ENCODE data around the gene DGKA. TPM values are rescaled to one million over a fixed set of nuclear protein-coding genes. Genes with fewer than 3 reads are reported as not detected.
"Not testable (repeated sequence)": the region's sequence is repeated elsewhere in the genome, so short reads cannot be mapped to it uniquely, and the experiment has no call there.

The DGKA gene
- polyA plus RNA-seq, 3 donors = 17.7 to 26.1 (median 17.7) TPM

DNA sequence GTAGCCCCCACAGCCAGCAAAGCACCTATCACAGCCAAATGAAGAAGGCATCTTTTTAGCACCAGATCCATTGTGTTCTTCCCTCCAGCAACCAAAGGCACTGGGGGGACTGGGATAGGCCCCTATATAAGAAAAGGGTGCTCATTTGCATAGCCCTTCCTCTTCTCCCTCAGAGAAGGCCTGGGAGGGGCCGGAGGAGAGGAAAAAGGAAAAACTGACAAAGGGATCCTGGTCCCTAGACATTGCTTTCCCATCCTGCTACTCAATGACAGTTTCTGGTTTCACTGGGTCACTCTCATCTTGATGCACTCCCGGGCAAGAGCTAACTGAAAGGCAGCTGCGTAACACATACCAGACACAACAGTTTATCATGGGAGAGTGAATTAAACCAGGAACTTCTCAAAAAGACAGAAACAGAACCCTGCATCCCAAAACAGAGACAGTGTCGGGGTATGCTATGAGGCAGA, 35.0 kb downstream of the DGKA start, which contains the start of gene PMEL:
Gene PMEL (minus strand): TSS at position 102 of the 467 bp plus-strand sequence. CDS start 31 bp downstream, at position 71.
- peak; percentile 30 for DNase-seq

DNA sequence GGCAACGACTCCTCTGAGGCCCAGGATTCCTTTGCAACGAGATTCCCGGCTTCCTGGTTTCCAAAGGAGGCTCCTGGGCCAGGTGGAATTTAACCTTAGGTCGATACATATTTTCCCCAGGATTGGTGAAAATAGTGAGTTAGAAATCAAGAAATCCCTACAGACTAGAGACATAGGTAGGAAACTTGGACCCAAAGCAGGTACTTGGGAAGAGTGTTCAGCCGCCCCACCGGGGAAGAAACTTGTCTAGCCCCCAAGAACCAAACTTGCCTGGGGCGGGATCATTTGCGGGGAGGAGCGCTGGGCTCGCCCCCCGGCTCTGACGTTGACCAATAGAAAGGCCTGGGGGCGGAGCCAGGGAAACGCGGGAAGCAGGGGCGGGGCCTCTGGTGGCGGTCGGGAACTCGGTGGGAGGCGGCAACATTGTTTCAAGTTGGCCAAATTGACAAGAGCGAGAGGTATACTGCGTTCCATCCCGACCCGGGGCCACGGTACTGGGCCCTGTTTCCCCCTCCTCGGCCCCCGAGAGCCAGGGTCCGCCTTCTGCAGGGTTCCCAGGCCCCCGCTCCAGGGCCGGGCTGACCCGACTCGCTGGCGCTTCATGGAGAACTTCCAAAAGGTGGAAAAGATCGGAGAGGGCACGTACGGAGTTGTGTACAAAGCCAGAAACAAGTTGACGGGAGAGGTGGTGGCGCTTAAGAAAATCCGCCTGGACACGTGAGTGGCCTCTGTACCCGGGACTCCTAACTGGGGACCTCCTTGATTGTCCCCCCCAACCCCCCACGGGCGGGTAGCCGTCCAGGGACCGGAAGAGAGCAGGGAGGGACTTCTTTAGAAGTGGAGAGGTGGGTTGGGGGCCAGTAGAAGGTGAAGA, 35.7 kb downstream of the DGKA start, which contains the start of gene CDK2:
Gene CDK2 (plus strand): TSS at position 423 of the 874 bp plus-strand sequence. CDS start 179 bp downstream, at position 602.
- DNase-seq = peak; percentile 90

DNA sequence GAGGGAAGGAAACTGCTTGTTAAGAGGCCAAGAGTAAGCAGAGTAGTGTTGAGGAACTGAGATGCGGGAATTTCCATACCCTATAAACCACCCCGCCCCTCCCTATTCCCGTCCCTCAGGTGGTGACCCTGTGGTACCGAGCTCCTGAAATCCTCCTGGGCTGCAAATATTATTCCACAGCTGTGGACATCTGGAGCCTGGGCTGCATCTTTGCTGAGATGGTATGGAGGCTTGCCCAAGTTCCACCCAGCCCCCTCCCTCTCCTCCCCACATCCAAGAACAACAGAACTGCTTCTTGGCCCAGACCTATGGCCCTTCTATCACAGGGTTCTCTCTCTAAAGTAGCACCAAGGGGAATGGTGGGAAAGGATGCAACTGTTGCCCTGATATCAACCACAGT, 38.4 kb downstream of the DGKA start:
- DNase-seq = no peak

DNA sequence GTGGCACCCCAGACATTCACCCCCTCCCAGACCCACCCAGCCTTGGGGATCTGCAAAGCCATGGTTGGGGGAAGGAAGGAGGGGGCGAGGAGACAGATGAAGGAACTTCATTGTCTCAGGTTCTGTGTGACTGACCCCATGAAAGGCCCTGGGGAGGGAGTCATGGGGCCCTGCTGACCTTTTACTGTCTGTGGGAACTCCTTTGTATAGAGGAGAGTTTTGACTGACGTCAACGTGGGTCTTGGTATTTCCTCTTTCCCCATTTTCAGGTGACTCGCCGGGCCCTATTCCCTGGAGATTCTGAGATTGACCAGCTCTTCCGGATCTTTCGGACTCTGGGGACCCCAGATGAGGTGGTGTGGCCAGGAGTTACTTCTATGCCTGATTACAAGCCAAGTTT, 39.8 kb downstream of the DGKA start:
- DNase-seq = no peak

DNA sequence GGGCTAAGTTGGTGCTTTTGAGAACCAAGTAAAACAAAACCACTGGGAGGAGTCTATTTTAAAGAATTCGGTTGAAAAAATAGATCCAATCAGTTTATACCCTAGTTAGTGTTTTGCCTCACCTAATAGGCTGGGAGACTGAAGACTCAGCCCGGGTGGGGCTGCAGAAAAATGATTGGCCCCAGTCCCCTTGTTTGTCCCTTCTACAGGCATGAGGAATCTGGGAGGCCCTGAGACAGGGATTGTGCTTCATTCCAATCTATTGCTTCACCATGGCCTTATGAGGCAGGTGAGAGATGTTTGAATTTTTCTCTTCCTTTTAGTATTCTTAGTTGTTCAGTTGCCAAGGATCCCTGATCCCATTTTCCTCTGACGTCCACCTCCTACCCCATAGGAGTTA, 41.1 kb downstream of the DGKA start:
- no peak for DNase-seq

DNA sequence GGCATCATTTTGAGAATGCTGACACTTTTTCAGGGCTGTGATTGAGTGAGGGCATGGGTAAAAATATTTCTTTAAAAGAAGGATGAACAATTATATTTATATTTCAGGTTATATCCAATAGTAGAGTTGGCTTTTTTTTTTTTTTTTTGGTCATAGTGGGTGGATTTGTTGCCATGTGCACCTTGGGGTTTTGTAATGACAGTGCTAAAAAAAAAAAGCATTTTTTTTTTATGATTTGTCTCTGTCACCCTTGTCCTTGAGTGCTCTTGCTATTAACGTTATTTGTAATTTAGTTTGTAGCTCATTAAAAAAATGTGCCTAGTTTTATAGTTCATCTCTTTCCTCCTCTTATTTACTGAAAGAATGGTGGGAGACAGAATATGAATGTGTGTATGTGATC, 41.5 kb downstream of the DGKA start:
- DNase-seq = no peak

DNA sequence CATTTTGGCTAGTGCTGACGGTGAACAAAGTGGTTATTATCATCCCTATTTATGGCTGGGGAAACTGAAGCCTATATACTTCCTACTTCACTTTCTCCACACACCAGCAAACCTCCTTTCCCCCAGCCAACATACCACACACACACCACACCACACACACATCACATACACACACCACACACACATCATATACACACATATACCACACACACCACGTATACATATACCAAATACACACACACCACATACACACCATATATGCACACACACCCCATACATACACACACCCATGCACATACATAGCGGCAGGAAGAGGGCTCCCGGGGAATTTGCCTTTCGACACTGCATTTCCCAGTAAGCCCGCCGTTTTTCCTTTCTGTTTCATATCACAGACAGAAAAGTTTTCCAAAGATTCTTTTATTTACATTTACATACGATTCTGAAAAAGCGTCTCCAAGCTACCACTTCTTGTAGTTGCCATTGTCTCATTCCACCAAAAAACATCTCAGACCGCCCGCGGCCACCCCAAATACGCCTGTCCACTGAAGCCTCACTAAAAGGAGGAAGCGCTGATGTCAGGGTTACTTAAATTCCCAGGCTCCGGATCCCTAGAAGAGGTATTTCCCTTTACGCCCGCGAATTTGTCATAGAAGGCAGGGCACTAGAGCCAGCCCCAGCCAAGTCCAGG, 42.1 kb downstream of the DGKA start:
- no peak for DNase-seq

DNA sequence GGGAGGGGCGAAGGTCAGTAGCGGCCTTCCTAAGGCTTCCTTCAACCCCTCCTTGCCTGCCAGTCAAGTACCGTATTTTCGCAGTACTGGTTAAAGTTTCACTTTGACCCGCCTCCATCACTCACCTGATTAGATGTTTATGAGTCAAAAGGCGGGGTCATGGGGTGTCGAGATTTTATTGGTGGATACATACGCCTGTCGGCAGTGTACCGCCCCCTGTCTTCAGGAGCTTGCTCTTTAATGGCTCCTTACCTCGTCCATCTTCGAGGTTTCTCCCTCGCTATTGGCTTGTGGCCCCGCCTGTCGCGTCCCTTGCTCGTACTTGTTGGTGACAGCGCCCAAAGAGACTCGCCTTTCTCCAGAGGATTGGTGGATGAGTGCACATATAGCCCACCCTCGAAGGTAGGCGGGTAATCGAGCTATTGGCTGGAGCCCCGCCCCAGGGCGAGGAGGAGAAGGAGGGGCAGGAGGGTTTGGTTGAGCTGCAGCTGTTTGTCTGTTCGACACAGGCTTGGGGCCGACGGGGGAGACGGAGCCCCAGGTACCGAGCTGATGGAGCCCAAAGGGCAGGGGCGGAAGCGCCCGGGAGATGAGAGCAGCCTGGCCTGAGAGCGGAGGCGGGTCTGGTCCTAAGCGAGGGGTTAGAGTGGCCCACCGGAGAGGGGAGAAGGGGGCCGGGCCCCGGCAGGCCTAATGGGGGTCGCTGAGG, 42.8 kb downstream of the DGKA start, which contains the start of gene RAB5B:
Gene RAB5B (plus strand): TSS at position 480 of the 709 bp plus-strand sequence. CDS start 12,883 bp downstream, outside the sequence.
- DNase-seq = peak; percentile 100

DNA sequence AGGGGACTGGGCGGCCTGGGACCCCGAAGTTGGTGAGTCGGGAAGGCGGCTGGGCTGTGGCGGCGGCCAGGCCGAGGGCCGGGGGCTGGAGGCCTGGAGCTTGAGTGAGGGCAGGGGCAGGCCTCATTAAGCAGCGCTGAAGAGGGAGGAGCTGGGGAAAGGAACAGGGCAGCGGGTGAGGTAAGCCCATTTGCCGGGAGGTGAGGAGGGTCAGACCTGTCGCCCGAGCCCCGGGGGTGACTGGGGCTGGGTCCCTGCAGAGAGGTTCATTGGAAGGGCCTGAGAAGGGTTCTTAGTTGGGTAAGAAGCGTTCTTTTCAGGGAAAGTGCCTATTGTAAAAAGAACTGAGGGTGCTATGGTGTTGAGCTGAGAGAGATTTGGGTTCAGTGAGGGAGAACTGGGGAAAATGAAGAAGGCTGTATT, 43.4 kb downstream of the DGKA start:
- DNase-seq = peak; percentile 64

DNA sequence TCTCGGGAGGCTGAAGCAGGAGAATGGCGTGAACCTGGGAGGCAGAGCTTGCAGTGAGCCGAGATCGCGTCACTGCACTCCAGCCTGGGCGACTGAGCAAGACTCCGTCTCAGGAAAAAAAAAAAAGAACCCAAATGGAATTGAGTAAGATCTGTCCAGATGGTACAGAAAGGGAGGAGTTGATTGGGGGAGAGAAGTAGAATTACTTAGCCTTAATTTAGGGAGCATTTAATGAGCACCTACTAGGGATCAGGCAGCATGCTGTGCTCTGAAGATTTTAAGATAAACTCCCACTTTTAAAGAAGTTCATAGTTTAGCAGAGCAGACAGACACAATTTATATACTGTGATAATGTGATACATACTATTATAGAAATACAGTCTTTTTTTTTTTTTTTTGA, 47.4 kb downstream of the DGKA start:
- no peak for DNase-seq

DNA sequence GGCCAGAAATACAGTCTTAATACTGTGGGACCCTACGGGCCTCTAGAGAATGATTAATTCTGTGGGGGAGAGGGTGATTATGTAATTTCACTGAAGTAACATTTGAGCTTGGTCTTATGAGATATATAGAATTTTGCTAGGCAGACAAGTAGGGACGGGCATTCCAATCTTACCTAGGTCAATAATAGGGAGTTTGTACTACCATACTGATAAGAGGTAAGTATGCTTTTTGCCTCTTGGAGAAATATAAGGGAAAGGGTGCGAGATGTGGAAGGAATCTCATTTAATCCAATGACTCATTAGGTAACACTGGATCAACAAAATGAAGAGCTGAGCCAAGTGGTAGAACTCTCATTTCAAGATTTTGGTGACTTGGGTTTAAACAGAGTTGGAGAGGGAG, 48.1 kb downstream of the DGKA start:
- no peak for DNase-seq

DNA sequence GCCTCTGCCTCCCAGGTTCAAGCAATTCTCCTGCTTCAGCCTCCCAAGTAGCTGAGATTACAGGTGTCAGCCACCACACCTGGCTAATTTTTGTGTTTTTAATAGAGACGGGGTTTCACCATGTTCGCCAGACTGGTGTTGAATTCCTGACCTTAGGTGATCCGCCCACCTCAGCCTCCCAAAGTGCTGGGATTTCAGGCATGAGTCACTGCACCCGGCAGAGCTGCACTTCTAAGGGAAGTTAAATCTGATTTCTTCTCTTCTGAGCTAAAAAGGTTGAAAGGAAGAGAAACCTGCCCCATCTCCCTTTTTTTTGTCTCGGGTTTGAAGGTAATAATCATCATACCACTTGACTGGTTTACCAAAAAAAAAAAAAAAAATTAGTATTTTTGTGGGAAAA, 50.9 kb downstream of the DGKA start:
- DNase-seq = not testable (repeated sequence)

DNA sequence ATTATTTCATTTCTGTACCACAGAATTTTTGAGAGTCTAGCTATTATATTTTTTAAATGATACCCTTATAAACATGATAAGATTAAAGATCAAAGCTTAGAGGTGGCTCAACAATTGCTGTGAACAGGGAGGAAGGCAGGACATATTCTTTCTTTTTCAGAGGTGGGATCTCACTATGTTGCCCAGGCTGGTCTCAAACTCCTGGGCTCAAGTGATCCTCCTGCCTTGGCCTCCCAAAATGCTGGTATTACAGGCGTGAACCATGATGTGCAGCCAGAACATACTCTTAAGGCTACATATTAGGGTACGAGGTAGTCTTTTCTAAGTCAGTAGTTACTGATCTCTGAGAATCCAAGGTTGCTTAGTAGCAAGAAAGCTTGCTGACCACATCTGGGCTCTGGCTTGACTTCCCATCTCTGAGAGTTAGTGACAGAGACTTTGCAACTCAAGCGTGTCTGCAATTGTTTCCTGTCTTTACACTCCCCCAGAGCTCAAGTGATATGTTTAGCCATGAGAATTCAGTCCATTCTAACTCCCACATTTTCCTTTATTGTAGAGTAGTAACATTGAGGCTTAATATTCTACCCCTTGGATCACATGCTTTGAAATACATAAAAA, 51.5 kb downstream of the DGKA start:
- DNase-seq = peak; percentile 61

DNA sequence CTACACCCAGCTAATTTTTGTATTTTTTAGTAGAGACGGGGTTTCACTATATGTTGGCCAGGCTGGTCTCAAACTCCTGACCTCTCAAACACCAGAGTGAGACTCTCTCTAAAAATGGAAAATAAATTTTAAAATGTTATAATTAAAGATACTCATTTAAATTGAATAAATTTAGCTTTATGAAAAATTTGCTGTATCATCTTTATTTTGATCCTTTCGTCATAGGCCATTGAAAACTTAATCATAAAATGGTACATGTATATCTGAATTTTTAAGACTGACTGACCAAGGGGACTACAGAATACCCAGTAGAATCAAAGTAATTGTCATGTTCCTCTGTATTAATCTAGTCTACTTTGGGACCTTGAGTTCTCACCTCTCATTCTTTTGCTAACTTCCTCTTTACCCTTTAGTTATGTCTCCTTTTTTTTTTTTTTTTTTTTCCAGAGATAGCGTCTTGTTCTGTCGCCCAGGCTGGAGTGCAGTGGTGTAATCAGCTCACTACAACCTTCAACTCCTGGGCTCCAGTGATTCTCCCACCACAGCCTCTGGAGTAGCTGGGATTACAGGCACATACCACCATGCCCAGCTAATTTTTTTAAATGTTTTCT, 52.4 kb downstream of the DGKA start:
- DNase-seq = no peak

DNA sequence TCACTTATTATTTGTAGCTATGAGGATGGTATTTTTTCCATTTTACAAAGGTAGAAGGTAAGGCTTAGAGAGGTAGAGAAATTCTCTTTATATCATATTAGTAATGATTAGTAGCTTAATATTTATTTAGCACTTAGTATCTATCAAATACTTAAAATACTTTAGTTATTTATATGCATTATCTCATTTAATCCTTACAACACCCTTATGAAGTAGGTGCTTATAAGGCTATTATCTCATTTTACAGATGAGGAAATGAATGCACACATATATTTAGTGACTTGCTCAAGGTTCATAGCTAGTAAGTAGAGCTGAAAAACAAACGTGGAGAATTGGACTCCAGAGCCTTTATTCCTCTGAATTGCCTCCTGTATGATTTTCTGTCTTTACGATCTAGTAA, 53.9 kb downstream of the DGKA start:
- no peak for DNase-seq

DNA sequence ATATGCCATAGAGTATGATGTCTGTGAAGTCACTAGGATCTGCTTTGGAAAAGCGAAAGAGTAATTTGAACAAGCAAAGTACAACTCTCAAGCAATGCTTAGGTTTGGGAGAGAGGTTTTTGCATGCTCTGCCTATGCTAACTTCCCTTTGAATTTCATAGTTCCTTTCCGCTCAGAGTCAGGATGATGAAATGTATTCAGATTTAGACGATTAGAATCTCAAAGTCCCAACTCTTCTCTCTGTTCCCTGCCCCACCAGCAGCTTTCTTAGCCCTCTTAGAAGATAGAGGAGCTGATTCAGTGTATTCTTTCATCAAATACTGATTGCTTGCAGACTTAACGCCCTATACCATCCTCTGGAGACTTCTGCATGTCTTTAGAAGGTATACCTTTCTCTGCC, 54.4 kb downstream of the DGKA start:
- no peak for DNase-seq

DNA sequence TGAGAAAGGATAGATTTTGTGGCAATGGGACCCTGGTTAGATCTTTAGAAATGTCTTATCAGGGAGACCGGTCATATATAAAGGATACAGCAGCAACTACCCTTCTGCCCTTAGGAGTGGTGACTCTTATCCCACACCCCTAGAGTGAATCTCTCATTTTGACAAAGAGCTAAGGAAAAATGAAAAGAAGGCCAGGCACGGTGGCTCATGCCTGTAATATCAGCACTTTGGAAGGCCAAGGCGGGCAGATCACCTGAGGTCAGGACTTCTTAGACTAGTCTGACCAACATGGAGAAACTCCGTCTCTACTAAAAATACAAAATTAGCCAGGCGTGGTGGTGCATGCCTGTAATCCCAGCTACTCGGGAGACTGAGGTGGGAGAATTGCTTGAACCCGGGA, 55.0 kb downstream of the DGKA start:
- not testable (repeated sequence) for DNase-seq

DNA sequence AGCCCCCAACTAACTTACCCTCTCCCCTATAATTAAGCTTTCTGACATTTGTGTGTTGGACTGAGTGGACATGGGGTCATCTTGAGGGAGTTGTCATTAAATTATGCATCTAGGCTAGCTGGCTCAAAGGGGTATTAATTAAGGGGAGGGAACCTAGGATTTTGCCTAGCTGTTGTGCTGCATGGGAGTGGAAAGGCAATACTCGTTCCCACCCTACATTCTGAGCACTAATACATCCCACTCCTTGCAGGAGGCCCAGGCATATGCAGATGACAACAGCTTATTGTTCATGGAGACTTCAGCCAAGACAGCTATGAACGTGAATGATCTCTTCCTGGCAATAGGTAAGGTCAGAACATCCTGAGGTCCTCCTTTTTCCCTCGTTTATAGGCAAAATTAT, 60.1 kb downstream of the DGKA start:
- DNase-seq = no peak

DNA sequence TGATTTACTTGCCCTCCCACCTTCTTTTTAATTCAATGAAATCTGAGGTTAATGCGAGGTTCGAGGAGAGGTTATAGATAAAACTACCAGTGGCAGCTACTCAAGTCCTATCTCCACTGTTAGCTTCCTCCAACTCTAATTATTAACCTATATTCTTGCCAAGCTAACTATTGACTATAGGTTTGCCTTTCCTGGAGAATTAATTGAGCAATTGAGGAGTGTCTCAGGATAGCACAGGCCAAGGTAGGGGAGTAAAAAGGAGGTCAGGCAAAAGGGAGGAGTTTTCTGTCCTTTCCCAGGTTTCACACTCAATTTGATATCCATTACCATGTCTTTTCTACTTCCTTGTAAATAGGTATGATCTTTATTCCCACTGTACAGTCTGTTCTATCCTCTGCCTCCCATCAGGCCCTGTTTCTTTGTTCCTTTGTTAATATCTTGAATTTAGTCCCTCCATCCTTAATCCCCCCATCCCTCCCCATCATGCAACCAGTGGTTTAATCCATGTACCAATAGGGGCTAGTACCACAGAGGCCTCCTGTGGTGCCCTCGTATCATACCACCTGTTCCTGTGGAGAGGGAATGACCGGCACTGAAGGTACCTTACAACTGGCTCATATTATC, 62.4 kb downstream of the DGKA start:
- no peak for DNase-seq

DNA sequence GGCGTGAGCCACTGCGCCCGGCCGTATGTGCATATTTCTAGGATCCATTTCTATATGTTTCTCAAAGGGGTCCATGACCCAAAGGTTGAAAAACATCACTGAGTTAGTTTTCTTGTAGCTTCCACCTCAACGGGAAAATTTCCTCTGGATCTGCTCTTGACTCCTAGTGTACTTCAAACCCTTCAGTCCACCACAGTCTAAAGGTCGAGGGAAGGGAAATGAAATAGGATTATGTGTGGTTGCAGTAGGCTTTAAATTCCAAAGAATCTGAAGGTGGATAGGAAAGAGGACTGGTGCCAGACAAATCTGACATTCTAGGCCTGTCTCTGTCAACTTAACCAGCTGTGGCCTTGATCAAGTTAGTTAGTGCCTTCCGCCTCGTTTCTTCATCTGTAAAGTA, 64.4 kb downstream of the DGKA start:
- DNase-seq = no peak

Data from renal pelvis (tissue), 4 donors.